GM18502 (cell line): ENCODE data around the gene TSSK3.
"Not testable (repeated sequence)": the region's sequence is repeated elsewhere in the genome, so short reads cannot be mapped to it uniquely, and the experiment has no call there.

ENCODE experiments used
- ATAC-seq: cut with Tn5 transposase; IDR thresholded peaks from one replicate; pipeline ENCODE4 v1.9.1; 2021; ENCODE audit warnings: mild to moderate bottlenecking; ENCODE audit not compliant: unreplicated experiment, poor library complexity

Gene TSSK3

DNA sequence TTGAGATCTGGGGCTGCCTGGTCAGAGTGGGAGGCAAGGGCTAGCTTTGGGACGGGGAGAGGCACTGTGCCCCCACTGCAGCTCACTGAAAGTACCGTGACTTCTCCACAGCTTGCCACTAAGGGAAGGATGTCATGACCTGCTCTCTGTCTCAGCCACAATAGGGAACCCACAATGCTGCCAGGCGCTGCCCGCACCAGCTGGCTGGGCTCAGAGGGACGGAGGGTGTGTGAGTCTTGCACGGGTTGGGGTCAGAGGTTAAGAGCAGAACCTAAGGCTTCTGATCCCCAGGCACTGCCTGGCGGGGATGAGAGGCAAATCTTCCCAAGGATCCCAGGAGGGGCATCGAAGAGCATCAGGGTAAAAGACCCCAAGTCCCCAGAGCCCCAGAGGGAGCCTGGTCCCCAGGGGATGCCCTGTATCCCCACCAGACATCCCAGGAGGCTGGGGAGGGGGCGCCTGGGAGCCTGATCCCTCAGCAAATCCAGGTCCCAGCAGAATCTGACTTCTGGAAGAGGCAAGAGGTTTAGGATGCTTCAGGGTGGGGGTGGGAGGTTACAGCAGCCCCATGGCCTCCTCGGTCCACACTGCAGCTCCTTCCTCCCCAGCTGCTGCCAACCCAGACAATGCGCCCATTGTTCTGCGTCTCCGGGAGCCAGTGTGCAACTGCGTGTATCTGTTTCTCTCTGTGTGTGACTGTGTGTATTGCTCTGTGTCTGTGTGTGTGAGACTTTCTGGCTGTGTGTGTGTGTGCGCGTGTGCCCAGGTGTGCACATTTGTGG is 24.3 kb upstream of the TSSK3 start:
- no peak for ATAC-seq

DNA sequence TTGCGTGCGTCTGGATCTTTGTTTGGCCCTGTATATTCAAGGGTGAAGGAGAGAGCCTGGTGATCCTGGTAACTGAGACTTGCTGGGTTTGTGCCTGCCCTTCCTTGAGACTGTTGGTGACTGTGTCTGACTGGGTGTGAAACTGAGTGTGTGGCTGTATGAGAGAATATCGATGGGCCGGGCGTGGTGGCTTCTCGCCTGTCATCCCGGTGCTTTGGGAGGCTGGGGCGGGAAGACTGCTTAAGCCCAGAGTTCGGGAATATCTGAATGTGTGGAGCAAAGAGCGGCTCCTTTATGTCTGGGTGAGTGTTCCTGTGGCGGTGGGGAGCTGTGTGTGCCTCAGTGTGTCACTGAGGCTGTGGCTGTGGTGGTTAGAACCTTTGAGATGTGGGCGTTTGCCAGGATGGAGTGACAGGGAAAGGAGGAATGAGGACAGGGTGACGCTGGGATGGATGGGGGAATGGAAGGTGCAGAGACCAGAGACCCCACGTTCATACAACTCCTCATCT is 23.6 kb upstream of the TSSK3 start:
- ATAC-seq, result no peak

DNA sequence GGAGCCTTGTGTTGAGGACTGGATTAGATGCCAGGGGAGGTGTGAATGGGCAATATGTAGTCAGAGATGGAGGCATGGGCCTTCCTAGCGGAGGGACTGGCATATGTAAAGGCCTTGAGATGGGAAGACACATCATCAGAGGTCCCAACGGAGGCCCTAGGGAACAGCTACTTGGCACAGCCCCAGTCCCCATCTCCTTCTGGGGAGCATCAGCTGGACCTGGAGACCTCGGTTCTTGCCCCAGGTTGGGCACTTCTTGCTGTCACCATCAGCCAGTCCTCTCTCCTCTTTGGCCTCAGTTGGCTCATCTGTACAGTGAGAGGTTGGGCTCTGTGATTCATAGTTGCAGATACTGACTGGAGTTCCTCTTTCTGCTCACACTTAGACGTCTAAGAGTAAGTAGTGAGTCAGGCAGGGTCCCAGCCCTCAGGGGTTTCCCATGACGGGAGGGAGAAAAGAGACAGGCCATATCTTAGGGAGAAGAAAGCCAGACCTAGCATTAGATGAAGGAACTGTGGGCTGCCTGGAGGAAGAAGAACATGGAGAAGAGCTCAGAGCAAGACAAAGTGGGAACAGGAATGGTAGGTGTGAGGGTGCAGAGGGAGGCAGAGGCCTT is 22.9 kb upstream of the TSSK3 start:
- ATAC-seq, result peak; percentile 27

DNA sequence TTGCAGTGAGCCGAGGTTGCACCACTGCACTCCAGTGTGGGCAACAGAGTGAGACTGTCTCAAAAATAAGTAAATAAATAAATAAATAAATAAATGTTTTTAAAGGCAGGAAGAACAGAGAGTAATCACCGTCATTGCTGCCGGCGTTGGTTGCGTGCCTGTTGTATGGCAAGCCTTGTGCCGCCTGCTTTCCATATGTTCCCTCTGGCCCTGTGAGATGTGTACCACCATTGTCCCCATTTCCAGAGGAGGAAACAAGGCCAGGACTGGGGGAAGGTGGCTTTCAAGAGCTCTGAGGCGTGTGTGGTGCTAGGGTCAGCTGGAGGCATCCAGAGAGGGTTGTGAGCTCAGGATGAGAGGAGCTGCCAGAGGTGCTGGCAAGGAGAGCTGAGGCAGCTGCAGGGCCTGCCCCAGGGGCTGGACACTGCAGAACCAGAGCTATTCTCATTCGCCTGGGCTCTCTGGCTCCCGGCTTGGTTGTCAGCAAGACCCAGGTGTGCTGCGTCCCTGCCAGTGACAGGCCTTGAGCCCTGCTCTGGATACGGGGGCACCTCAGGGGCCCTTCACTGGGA is 21.1 kb upstream of the TSSK3 start:
- no peak for ATAC-seq

DNA sequence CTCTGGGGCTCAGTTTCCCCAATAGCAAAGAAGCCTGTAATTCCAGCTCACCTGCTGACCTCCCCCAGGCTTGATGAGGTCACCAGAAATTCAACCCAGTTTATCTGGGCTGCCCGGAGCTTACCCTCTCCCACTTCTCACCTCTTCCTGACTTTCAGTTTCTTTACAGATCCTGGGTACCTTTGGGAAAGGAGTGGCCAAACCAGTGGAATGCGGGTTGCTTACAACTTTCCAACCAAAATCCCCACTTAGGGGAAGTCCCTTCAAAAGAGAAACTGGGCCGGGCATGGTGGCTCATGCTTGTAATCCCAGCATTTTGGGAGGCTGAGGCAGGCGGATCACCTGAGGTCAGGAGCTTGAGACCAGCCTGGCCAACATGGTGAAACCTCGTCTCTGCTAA is 20.4 kb upstream of the TSSK3 start:
- ATAC-seq, result no peak

DNA sequence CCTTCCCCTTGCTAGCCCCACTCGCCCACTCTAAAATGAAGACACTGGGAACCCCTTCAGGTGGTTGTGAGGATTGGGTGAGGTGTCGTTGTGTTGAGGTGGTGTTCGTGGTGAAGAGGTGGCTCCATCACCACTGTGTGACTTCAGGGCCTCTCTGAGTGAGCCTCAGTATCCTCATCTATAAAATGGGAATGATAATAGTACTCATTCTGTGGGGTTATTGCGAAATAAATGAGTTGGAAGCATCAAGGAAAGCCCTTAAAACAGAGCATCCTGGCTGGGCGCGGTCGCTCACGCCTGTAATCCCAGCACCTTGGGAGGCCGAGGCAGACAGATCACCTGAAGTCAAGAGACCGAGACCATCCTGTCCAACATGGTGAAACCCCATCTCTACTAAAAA is 19.6 kb upstream of the TSSK3 start:
- no peak for ATAC-seq

DNA sequence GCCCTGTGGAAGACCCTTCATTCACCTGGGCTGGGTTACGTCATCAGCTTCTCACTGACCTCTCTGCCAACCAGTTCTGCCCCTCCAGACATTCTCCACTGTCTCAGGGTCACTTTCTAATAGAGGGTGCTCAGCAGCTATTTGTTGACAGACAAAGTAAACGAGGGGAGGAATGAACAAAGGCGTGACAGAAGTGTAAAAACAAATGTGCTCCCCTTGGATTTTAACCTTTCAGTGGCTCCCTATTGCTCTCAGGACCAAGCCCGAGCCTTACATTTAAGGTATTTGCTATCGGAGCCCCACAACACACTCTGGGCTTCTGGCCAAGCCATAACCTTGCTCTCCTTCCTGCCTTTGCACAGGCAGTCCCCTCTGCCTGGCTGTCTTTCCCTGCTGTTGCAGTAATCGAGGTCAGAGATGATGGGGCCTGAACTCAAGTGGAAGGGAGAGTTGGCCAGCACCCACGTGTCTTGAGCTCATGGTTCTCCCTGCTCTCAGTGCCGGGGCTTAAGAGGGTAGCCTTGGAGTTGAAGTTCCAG is 17.0 kb upstream of the TSSK3 start:
- no peak for ATAC-seq

DNA sequence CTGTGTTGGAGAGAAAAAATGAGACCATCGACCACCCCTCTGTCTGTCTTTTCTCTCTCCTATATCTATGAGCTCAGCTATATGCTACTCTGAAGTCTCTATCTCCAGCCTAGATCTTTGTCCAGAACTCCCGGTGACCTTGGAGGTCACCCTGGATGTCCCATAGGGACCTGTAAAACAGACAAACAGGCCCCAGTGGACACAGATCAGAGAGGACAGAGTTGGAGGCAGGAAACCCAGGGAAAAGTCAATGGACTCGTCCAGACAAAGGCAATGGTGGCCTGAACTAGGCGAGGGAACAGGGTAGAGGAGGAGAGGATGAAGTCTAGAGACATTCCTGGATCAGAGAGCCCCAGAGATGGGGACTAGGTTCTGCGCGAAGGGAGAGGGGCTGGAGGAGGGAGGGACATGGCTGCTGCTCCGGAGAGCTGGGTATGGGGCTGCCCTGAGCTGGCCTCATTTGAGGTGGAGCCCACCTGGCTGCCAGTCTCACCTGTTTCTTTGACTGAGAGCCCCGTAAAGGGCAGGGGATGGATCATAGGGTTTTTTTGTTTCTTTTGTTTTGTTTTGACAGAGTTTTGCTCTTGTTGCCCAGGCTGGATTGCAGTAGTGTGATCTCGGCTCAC is 15.7 kb upstream of the TSSK3 start:
- ATAC-seq, result no peak

DNA sequence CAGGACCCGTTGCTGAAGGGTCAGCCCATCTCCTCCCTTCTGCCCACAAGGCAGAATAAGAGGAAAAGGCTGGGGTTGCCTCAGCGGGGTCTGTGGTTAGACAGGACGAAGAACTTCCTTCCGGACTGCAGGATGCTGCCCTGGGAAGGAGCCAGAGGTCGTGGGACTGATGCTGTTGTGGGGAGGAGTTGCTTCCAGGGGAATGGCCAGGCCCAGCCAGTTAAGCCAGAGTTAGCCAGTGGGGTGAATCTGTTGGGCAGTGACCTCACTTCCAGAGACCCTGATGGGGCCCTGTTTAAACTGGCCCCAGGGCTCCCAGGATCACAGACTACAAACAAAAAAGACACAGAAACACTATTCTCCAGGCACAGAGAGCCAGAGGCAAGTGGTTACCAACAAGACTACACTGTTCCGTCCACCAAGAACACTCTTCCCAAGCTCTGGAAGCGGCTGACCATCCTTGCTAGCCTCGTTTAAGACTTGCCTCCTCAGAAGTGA is 13.1 kb upstream of the TSSK3 start:
- ATAC-seq, result no peak

DNA sequence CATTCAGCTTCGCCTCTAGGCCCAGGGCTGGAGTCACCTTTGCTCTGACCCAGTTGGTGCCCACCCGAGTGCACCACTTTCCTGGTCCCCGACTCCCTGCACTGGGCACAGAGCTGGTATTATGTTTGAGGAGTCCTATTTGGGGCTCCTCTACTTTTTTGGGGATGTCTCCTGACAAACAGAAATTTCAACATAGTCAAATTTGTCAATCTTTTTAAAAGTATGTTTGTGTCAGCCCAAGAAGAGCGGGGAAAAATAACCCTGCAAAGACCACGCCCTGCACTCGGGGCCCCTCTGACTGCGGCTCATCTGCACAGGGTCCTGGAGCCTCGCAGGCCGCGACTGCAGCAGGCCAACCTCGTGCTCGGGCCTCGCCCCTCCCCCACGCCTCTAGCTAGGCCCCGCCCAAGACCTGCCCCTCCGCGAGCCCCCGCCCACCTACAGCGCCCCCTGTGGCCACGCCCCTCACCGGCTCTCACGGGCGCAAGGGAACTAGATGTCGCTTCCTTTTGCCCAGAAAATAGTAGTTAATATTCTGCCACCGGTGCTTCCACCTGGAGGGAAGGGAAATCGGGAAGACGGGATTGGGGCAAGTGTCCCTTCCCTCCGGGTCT is 11.4 kb upstream of the TSSK3 start:
- peak; percentile 40 for ATAC-seq

DNA sequence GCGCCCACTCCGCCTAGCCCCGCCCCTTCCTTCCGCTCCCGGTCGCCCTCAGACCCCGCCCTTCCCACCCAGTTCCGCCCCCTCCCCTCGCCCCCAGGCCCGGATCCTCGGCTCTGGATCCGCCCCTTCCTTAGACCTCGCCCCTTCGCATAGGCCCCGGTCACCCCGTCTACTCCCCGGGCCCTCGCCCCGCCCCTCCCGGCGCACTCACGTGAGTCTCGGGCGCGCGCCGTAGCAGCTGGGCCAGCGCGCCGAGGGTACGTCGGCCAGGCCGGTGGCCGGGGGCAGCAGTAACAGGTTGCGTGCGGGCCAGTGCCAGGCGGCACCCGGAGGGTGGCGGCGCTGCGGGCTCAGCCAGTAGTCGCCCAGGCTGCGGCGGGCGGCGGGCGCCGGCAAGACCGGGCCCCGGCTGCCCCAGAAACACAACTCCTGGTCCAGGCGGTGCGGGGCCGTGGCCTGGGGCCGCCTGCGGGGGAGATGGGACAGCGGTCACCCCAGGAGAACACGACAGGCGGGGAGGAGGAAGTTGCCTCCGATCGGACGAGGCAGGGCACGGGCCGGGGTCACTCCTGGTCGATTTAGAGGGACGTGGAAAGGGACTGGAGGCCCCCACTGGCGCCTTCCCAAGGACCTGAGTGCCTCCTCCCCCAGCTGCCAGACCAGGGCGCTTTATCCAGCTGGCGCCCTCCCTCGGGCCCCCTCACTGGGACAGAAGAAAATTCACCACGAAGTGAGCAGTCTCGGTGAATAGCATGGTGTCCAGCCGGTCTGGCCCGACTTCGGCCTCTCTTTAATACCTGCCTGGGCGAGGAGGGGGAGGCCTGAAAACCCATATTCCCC is 10.7 kb upstream of the TSSK3 start:
- peak; percentile 88 for ATAC-seq

DNA sequence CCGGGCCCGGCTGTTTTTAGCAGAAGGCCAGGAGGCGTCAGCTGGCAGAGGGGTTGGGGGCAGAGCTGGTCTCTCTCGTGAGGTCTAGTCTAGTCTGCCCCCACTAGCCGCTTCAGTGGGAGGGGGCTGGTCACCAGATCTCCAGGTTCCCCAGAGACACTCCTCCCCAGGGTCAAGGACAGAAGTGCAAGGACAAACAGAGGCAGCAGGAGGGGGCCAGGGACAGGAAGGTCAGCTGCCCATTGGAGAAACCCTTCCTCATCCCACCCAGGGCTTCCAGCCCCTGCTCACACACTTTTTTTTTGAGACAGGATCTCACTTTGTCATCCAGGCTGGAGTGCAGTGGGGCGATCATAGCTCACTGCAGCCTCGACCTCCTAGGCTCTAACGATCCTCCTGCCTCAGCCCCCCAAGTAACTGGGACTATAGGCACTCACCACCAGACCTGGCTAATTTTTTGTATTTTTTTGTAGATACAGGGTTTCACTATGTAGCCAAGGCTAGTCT is 10.0 kb upstream of the TSSK3 start:
- ATAC-seq, result no peak

DNA sequence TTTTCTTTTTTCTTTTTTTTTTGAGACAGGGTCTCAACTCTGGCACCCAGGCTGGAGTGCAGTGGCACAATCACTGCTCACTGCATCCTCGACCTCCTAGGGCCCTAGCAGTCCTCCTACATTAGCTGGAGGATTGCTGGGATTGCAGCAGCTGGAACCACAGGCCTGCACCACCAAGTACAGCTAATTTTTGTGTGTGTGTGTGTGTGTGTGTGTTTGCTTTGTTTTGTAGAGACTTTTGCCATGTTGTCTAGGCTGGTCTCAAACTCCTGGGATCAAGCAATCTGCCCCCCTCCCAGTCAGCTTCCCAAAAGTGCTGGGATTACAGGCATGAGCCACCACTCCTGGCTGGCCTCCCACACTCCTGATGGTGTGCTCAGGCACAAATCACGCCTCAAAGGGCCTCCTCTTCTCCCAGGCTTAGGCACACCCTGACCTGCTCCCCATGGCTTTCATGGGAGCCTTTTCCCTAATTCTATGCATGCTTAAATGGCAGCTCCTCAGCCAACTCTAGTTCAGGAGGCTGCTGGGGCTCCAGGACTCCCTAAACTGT is 9.4 kb upstream of the TSSK3 start:
- ATAC-seq, result no peak

DNA sequence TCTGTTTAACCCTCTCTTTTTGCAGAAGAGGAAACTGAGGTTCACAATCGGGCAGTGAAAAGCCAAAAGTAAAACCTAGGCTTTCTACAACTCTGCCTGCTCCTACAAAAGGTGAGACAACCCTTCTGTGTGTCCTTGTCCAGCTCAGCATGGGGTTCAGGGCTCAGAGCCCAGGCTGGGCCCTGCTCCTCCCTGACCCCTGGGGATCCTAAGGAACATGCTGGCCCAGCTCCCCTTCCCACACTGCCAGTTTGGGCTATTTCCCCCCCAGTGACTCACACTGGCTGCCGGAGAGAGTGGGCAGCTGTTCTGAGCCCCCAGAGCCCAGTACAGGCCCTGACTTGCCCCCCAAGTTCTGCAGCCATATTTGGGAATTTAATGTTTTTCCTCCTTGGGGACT is 8.9 kb upstream of the TSSK3 start:
- ATAC-seq, result no peak

DNA sequence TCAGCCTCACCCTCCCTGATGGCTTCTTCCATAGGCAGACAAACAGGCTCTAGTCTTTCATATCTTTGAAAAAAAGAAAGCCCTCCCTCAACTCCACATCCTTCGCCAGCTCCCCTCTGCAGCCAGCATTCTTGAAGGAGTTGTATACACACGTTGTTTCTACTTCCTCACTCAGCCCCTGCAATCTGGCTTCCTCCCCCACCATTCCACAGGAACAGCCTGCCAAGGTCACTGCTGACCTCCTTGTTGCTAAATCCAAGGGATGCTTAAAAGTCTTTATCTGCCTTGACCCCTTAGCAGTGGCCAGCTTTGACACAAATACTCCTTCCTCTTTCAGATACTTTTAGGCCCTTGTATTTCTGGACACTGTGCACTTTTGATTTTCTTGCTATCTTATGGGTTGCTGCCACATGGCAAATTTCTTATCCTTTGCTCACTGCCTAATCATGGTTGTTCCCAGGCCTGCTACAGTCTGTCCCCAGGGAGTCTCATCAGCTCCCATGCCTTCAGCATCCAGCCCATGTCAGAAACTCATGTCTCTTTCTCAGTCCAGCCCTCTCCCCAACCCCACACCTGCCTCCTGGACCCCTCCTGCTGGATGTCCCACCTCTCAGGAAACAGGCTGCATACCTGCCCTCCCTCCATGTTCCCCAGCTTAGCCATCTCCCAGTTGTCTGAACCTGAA is 8.3 kb upstream of the TSSK3 start:
- no peak for ATAC-seq

DNA sequence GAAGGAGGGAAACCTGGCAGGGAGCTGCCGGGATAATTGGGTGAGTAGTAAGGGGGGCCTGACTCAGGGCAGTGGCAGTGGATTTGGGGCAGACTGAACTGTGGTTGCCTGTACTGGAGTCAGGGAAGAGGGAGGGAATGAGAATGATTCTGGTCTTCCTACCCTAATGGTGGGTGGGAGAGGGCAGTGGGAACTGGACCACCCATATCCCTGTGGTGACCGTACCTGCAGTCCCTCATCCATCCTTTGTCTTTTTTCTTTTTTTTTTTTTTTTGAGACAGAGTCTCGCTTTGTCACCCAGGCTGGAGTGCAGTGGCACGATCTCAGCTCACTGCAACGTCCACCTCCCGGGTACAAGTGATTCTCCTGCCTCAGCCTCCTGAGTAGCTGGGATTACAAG is 6.6 kb upstream of the TSSK3 start:
- not testable (repeated sequence) for ATAC-seq

DNA sequence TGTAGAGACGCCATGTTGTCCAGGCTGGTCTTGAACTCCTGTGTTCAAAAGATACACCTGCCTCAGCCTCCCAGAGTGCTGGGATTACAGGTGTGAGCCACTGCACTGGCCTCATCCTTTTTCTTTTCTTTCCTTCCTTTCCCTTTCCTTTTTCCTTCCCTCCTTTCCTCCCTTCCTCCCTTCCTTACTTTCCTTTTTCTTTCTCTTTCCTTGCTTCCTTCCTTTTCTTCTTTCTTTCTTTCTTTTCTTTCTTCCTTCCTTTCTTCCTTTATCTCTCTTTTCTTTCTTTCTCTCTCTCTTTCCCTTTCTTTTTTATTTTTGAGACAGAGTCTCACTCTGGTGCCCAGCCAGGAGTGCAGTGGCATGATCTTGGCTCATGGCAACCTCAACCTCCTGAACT is 5.9 kb upstream of the TSSK3 start:
- no peak for ATAC-seq

DNA sequence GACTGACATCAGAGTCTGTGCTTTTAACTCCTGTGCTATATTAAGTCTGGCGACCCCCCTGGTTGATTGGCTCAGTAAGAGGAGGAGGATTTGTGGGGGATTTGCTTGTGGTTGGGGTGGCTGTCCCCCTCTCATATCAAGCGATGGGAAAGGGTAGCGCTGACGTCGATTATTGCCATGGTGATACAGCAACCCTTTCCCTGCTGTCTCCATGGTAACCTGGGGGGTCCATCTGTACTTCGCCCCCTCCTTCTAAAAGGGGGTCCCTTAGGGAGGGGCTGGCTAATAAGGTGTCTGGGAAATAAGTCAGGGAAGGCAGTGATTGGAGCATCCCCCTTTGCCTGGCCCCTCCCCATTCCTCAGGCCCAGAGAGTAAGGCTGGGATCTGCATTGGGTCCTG is 4.7 kb upstream of the TSSK3 start:
- ATAC-seq, result no peak
